Fibroblast of skin of right quadriceps (primary cell): Measurements from ENCODE around the gene HECTD4.
"Not testable (repeated sequence)": the region's sequence is repeated elsewhere in the genome, so short reads cannot be mapped to it uniquely, and the experiment has no call there.

Source experiments
- DNase-seq: peaks from one replicate; pipeline ENCODE4 v3.0.0-alpha.2; 2013

HECTD4 gene

GRCh38 chr12:112352921-112353320, 29.3 kb downstream of the HECTD4 start:
- no peak for DNase-seq

GRCh38 chr12:112350593-112351592, 31.3 kb downstream of the HECTD4 start:
- no peak for DNase-seq

GRCh38 chr12:112349431-112349830, 32.8 kb downstream of the HECTD4 start:
- no peak for DNase-seq

- not testable (repeated sequence) for DNase-seq
Measured at GRCh38 chr12:112348926-112349325, 33.3 kb downstream of the HECTD4 start.

GRCh38 chr12:112347581-112347982, 34.6 kb downstream of the HECTD4 start:
- DNase-seq, result peak; percentile 86

GRCh38 chr12:112346194-112346593, 36.0 kb downstream of the HECTD4 start:
- DNase-seq, result no peak

GRCh38 chr12:112344220-112344619, 38.0 kb downstream of the HECTD4 start:
- no peak for DNase-seq

GRCh38 chr12:112342587-112342986, 39.6 kb downstream of the HECTD4 start:
- DNase-seq, result no peak

GRCh38 chr12:112341046-112341825, 41.0 kb downstream of the HECTD4 start:
- DNase-seq, result no peak

GRCh38 chr12:112340230-112340629, 42.0 kb downstream of the HECTD4 start:
- no peak for DNase-seq

- not testable (repeated sequence) for DNase-seq
Measured at GRCh38 chr12:112334999-112335398, 47.2 kb downstream of the HECTD4 start.

- DNase-seq, result no peak
Measured at GRCh38 chr12:112333019-112333418, 49.2 kb downstream of the HECTD4 start.

GRCh38 chr12:112331886-112332285, 50.3 kb downstream of the HECTD4 start:
- no peak for DNase-seq

GRCh38 chr12:112330706-112331105, 51.5 kb downstream of the HECTD4 start:
- DNase-seq, result no peak

- DNase-seq, result no peak
Measured at GRCh38 chr12:112328456-112329124, 53.6 kb downstream of the HECTD4 start.

- no peak for DNase-seq
Measured at GRCh38 chr12:112327209-112327938, 54.9 kb downstream of the HECTD4 start.

GRCh38 chr12:112325622-112326207, 56.5 kb downstream of the HECTD4 start:
- DNase-seq, result no peak

GRCh38 chr12:112325157-112325556, 57.1 kb downstream of the HECTD4 start:
- DNase-seq, result no peak

- DNase-seq, result no peak
Measured at GRCh38 chr12:112322882-112323547, 59.2 kb downstream of the HECTD4 start.

GRCh38 chr12:112322441-112322840, 59.8 kb downstream of the HECTD4 start:
- no peak for DNase-seq

GRCh38 chr12:112321245-112321644, 61.0 kb downstream of the HECTD4 start:
- DNase-seq, result no peak
